GM23338 (cell line): ENCODE results near the gene C1QTNF1. TPM values are rescaled to one million over a fixed set of nuclear protein-coding genes. Genes with fewer than 3 reads are reported as not detected.

Experiments
- ATAC-seq: fragments of 200-7000 bp; cut with Tn5 transposase; 3 replicates; pipeline ENCODE4 v1.9.1; 2020
- DNase-seq: peaks from one replicate; pipeline ENCODE4 v3.0.0-alpha.2; 2015; ENCODE audit warnings: low spot score
- H2AFZ ChIP-seq: fragments of 200-600 bp; sonication (generic); 2 replicates; pipeline ENCODE4 v1.8.0; 2016; ENCODE audit warnings: antibody characterized with exemption, mild to moderate bottlenecking, moderate library complexity
- H3F3A ChIP-seq: fragments of 200-600 bp; sonication (generic); replicated peaks from 2 replicates; pipeline ENCODE4 v1.8.0; 2017; ENCODE audit warnings: antibody characterized with exemption, mixed run types, low read depth
- H3K27ac ChIP-seq: fragments of 200-600 bp; sonication (generic); 2 replicates; pipeline ENCODE4 v1.6.1; 2016; ENCODE audit warnings: low read depth
- H3K27me3 ChIP-seq: fragments of 200-600 bp; sonication (generic); 2 replicates; pipeline ENCODE4 v1.8.0; 2016; ENCODE audit warnings: mild to moderate bottlenecking, mixed run types, moderate library complexity; ENCODE audit not compliant: insufficient read depth
- H3K36me3 ChIP-seq: fragments of 200-600 bp; sonication (generic); 2 replicates; pipeline ENCODE4 v1.8.0; 2016; ENCODE audit warnings: mild to moderate bottlenecking; ENCODE audit not compliant: insufficient read depth
- H3K4me1 ChIP-seq: fragments of 200-600 bp; sonication (generic); 2 replicates; pipeline ENCODE4 v1.8.0; 2016; ENCODE audit warnings: mild to moderate bottlenecking, moderate library complexity; ENCODE audit not compliant: insufficient read depth
- H3K4me2 ChIP-seq: fragments of 200-600 bp; sonication (generic); 2 replicates; pipeline ENCODE4 v1.7.1; 2017; ENCODE audit warnings: mixed run types
- H3K4me3 ChIP-seq: fragments of 200-600 bp; sonication (generic); 2 replicates; pipeline ENCODE4 v1.6.1; 2016; ENCODE audit warnings: mixed run types
- H3K79me2 ChIP-seq: fragments of 200-600 bp; sonication (generic); replicated peaks from 2 replicates; pipeline ENCODE4 v1.8.0; 2017; ENCODE audit warnings: mild to moderate bottlenecking; ENCODE audit not compliant: insufficient read depth
- H3K9me2 ChIP-seq: fragments of 200-600 bp; sonication (generic); 2 replicates; pipeline ENCODE4 v1.8.0; 2017; ENCODE audit not compliant: insufficient read depth
- H4K20me1 ChIP-seq: fragments of 200-600 bp; sonication (generic); replicated peaks from 2 replicates; pipeline ENCODE4 v1.8.0; 2017; ENCODE audit warnings: mild to moderate bottlenecking; ENCODE audit not compliant: insufficient read depth
- H3K27ac Mint-ChIP-seq: 2 replicates; pipeline ENCODE4 v1.8.0; 2020; ENCODE audit warnings: inconsistent platforms, mild to moderate bottlenecking, moderate library complexity, mixed read lengths
- H3K27me3 Mint-ChIP-seq: 3 replicates; pipeline ENCODE4 v1.8.0; 2022; ENCODE audit warnings: low read depth, mild to moderate bottlenecking, moderate library complexity, mixed read lengths, inconsistent platforms; ENCODE audit not compliant: insufficient read depth, poor library complexity
- H3K36me3 Mint-ChIP-seq: 3 replicates; pipeline ENCODE4 v1.8.0; 2021; ENCODE audit warnings: low read depth, mild to moderate bottlenecking, inconsistent platforms, moderate library complexity, mixed read lengths
- H3K4me1 Mint-ChIP-seq: 3 replicates; pipeline ENCODE4 v1.8.0; 2020; ENCODE audit warnings: mild to moderate bottlenecking, inconsistent platforms, mixed read lengths
- H3K4me3 Mint-ChIP-seq: 3 replicates; pipeline ENCODE4 v1.8.0; 2021; ENCODE audit warnings: moderate library complexity, mild to moderate bottlenecking, inconsistent platforms, mixed read lengths
- H3K9me3 Mint-ChIP-seq: 3 replicates; pipeline ENCODE4 v1.8.0; 2020; ENCODE audit warnings: moderate library complexity, mild to moderate bottlenecking, inconsistent platforms, mixed read lengths
- CREB1 ChIP-seq: fragments of 250-450 bp; sonication (Bioruptor Pico); IDR thresholded peaks from 2 replicates; pipeline ENCODE4 v1.5.0; 2020; ENCODE audit warnings: low read depth, mild to moderate bottlenecking, moderate library complexity
- EZH2 ChIP-seq: fragments of 200-600 bp; sonication (generic); IDR thresholded peaks from one replicate; pipeline ENCODE4 v1.8.0; 2017; ENCODE audit warnings: antibody characterized with exemption, mild to moderate bottlenecking, low read depth; ENCODE audit not compliant: unreplicated experiment
- EZH2phosphoT487 ChIP-seq: fragments of 200-600 bp; sonication (generic); IDR thresholded peaks from one replicate; pipeline ENCODE4 v1.8.1; 2018; ENCODE audit warnings: antibody characterized with exemption; ENCODE audit not compliant: unreplicated experiment
- JUNB ChIP-seq: IDR thresholded peaks from one replicate; pipeline ENCODE4 v1.6.1; 2016; ENCODE audit warnings: antibody characterized with exemption; ENCODE audit not compliant: unreplicated experiment
- NANOG ChIP-seq: IDR thresholded peaks from 2 replicates; pipeline ENCODE4 v1.6.1; 2016; ENCODE audit warnings: antibody characterized with exemption, borderline replicate concordance
- POLR2AphosphoS5 ChIP-seq: IDR thresholded peaks from 2 replicates; pipeline ENCODE4 v1.6.1; 2016; ENCODE audit warnings: antibody characterized with exemption, low read depth
- STAT1 ChIP-seq: IDR thresholded peaks from one replicate; pipeline ENCODE4 v1.6.1; 2016; ENCODE audit warnings: antibody characterized with exemption; ENCODE audit not compliant: unreplicated experiment
- ZNF114 ChIP-seq: fragments of 250-450 bp; sonication (Bioruptor Pico); IDR thresholded peaks from 2 replicates; pipeline ENCODE4 v1.5.0; 2020; ENCODE audit warnings: mild to moderate bottlenecking, moderate library complexity
- ZNF331 ChIP-seq: fragments of 250-450 bp; sonication (Bioruptor Pico); IDR thresholded peaks from 2 replicates; pipeline ENCODE4 v1.5.0; 2020; ENCODE audit warnings: low read depth, mild to moderate bottlenecking, moderate library complexity
- ZNF462 ChIP-seq: fragments of 250-450 bp; sonication (Bioruptor Pico); IDR thresholded peaks from 2 replicates; pipeline ENCODE4 v1.5.0; 2020; ENCODE audit warnings: mild to moderate bottlenecking, moderate library complexity
- polyA plus RNA-seq: library from polyadenylated mRNA; unstranded; fragments of >200 nt; fragmentation: Nextera tagmentation; extraction: Ambion mirVana; gene quantifications from 2 replicates; pipeline ENCODE4 v1.2.1, GENCODE V29; 2016
- total RNA-seq: library from RNA; depleted of rRNA; stranded (reverse); fragments of >200 nt; shearing (Covaris generic); gene quantifications from 2 replicates; pipeline ENCODE4 v1.2.3, GENCODE V29; 2014
- TF ChIP-seq, protein P1 (sequence below): IDR thresholded peaks from one replicate; pipeline ENCODE4 v1.6.1; 2018; ENCODE audit warnings: antibody characterized with exemption; ENCODE audit not compliant: unreplicated experiment
- TF ChIP-seq, protein P2 (sequence below): IDR thresholded peaks from 2 replicates; pipeline ENCODE4 v1.6.1; 2016; ENCODE audit warnings: antibody characterized with exemption
- TF ChIP-seq, protein P3 (sequence below), 2 experiments: fragments of 200-600 bp in 1 of 2; sonication (generic) in 1 of 2; conservative IDR thresholded peaks; 2 replicates each; pipeline versions ENCODE4 v1.5.1 to v1.6.1; 2016 to 2017; ENCODE audit warnings: antibody characterized with exemption in 2 of 2, low read depth in 2 of 2, mild to moderate bottlenecking in 2 of 2, moderate library complexity in 1 of 2

Gene C1QTNF1
- total and polyA plus RNA-seq, 2 experiments from 2014 or later: 1.1 to 1.9 TPM

DNA sequence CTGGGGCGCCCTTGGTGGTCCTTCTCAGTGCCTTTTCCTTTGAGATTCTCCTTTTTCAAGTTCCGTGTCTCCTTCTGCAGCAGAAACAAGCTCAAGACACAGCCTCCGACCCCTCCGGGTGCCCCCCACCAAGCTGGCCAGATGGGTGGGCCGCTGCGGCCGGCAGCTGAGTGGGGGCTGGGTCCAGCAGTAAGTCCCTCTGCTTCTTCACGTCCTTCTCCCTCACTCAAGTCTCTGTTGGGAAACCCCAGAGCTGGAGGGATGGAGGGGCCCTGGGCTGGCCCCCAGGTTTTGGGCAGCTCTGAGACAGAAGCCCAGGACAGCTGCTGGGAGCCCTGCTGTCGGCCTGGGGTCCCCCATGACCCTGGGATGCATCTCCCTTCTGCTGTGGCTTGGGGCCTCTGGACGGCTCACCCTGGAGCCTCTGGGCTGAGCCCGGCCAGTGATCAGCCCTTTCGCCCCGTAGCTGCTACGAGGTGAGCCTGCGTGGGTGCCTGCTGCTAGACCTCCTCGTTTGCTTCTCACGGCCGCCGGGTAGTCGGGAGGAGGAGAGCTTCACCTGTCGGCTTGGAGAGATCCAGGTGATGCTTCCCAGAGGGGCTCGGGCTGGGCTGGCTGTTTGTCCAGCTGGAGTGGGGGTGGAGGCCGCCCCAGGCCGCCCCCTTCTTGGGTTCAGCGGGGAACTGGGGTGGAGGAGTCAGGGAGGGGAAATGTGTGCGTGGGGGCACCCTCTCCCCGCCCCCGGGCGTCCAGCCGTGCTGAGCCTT is 61.4 kb downstream of the C1QTNF1 start:
- H3K79me2 ChIP-seq: no peaks in the 10 kb centered on the region
- no peaks in the 10 kb centered on the region for H3F3A ChIP-seq
- Mint-ChIP-seq H3K9me3 (peaks cover 4% of the 10 kb centered on the region; the same call in 1 of the 3 replicates), H3K27me3 (peaks cover 10% of the 10 kb centered on the region), H3K4me3 (no peak overlapping the region), H3K4me1 (no peaks in the 10 kb centered on the region), H3K36me3 (peaks cover 27% of the 10 kb centered on the region), H3K27ac (no peak overlapping the region)
- H3K9me2 ChIP-seq: no peaks in the 10 kb centered on the region
- H2AFZ ChIP-seq: no peak overlapping the region
- ATAC-seq: no peak
- H3K27ac ChIP-seq: no peak overlapping the region
- DNase-seq: no peak
- H3K27me3 ChIP-seq: no peaks in the 10 kb centered on the region
- no peak for TF ChIP-seq STAT1
- TF ChIP-seq ZNF462 (CRISPR knock-in tag): no peak
- TF ChIP-seq EZH2: no peak
- no peak for TF ChIP-seq JUNB
- TF ChIP-seq, protein P1, sequence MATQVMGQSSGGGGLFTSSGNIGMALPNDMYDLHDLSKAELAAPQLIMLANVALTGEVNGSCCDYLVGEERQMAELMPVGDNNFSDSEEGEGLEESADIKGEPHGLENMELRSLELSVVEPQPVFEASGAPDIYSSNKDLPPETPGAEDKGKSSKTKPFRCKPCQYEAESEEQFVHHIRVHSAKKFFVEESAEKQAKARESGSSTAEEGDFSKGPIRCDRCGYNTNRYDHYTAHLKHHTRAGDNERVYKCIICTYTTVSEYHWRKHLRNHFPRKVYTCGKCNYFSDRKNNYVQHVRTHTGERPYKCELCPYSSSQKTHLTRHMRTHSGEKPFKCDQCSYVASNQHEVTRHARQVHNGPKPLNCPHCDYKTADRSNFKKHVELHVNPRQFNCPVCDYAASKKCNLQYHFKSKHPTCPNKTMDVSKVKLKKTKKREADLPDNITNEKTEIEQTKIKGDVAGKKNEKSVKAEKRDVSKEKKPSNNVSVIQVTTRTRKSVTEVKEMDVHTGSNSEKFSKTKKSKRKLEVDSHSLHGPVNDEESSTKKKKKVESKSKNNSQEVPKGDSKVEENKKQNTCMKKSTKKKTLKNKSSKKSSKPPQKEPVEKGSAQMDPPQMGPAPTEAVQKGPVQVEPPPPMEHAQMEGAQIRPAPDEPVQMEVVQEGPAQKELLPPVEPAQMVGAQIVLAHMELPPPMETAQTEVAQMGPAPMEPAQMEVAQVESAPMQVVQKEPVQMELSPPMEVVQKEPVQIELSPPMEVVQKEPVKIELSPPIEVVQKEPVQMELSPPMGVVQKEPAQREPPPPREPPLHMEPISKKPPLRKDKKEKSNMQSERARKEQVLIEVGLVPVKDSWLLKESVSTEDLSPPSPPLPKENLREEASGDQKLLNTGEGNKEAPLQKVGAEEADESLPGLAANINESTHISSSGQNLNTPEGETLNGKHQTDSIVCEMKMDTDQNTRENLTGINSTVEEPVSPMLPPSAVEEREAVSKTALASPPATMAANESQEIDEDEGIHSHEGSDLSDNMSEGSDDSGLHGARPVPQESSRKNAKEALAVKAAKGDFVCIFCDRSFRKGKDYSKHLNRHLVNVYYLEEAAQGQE: no peak
- no peak for TF ChIP-seq POLR2AphosphoS5
- TF ChIP-seq NANOG: no peak
- no peak for TF ChIP-seq CREB1 (CRISPR knock-in tag)
- no peak for TF ChIP-seq ZNF331
- TF ChIP-seq EZH2phosphoT487: no peak
- TF ChIP-seq ZNF114 (CRISPR knock-in tag): no peak
- TF ChIP-seq, protein P2, sequence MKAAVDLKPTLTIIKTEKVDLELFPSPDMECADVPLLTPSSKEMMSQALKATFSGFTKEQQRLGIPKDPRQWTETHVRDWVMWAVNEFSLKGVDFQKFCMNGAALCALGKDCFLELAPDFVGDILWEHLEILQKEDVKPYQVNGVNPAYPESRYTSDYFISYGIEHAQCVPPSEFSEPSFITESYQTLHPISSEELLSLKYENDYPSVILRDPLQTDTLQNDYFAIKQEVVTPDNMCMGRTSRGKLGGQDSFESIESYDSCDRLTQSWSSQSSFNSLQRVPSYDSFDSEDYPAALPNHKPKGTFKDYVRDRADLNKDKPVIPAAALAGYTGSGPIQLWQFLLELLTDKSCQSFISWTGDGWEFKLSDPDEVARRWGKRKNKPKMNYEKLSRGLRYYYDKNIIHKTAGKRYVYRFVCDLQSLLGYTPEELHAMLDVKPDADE: no peak
- TF ChIP-seq, protein P3, sequence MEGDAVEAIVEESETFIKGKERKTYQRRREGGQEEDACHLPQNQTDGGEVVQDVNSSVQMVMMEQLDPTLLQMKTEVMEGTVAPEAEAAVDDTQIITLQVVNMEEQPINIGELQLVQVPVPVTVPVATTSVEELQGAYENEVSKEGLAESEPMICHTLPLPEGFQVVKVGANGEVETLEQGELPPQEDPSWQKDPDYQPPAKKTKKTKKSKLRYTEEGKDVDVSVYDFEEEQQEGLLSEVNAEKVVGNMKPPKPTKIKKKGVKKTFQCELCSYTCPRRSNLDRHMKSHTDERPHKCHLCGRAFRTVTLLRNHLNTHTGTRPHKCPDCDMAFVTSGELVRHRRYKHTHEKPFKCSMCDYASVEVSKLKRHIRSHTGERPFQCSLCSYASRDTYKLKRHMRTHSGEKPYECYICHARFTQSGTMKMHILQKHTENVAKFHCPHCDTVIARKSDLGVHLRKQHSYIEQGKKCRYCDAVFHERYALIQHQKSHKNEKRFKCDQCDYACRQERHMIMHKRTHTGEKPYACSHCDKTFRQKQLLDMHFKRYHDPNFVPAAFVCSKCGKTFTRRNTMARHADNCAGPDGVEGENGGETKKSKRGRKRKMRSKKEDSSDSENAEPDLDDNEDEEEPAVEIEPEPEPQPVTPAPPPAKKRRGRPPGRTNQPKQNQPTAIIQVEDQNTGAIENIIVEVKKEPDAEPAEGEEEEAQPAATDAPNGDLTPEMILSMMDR (conservative IDR thresholded peaks at IDR 0.05; ENCODE audit: low read depth in 2 of 2): no peak
- no peak overlapping the region for H3K4me2 ChIP-seq
- H3K4me3 ChIP-seq: no peak overlapping the region
- H3K4me1 ChIP-seq: no peaks in the 10 kb centered on the region
- no peaks in the 10 kb centered on the region for H3K36me3 ChIP-seq
- H4K20me1 ChIP-seq: no peaks in the 10 kb centered on the region
